Measurements from ENCODE around the gene TOP1.

DNA sequence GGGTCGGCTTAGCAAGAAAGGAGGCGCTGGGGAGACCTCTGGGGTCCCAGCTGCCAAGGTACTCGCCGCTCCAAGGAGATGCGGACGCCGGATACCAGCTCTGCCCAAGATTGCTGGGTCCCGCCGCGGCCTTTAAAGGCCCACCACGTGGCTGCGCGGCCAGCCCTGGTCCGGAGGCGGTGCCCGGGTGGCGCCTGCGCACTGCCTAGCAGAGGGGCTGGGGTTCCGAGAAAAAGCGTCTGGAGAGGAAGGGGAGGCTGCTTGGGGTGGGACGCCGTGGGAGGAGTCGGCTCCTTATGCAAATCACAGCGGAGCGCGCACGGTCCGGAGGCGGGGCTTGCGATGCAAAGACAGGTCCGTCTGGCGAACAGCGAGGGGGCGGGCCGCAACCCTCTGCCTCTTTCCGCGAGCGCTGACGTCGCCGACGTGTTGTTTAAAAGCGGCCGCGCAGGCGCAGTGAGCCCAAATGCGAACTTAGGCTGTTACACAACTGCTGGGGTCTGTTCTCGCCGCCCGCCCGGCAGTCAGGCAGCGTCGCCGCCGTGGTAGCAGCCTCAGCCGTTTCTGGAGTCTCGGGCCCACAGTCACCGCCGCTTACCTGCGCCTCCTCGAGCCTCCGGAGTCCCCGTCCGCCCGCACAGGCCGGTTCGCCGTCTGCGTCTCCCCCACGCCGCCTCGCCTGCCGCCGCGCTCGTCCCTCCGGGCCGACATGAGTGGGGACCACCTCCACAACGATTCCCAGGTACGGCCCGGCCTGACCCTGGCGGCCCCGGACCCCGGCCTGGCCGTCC is at the start of gene TOP1:
- TF ChIP-seq SUZ12 (IDR thresholded peaks at IDR 0.05; ENCODE audit: extremely low read depth, insufficient read depth, insufficient read length) (no peak), YY1 (IDR thresholded peaks at IDR 0.05; ENCODE audit: insufficient read depth, insufficient read length) (no peak), ZNF274 (IDR thresholded peaks at IDR 0.05; ENCODE audit: low read depth, low read length) (no peak)
